ENCODE results near the gene STK32C.

- no peak for TF ChIP-seq POLR2A (IDR thresholded peaks at IDR 0.05)
- TF ChIP-seq, protein P1, sequence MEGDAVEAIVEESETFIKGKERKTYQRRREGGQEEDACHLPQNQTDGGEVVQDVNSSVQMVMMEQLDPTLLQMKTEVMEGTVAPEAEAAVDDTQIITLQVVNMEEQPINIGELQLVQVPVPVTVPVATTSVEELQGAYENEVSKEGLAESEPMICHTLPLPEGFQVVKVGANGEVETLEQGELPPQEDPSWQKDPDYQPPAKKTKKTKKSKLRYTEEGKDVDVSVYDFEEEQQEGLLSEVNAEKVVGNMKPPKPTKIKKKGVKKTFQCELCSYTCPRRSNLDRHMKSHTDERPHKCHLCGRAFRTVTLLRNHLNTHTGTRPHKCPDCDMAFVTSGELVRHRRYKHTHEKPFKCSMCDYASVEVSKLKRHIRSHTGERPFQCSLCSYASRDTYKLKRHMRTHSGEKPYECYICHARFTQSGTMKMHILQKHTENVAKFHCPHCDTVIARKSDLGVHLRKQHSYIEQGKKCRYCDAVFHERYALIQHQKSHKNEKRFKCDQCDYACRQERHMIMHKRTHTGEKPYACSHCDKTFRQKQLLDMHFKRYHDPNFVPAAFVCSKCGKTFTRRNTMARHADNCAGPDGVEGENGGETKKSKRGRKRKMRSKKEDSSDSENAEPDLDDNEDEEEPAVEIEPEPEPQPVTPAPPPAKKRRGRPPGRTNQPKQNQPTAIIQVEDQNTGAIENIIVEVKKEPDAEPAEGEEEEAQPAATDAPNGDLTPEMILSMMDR (IDR thresholded peaks at IDR 0.05 in 8 of 11, conservative IDR thresholded peaks at IDR 0.05 in 3 of 11), result no peak
Measured at GRCh38 chr10:132349766-132350165, 42.0 kb upstream of the STK32C start.

All from spleen (tissue), 7 donors.